ENCODE results near the gene TCEAL5.
"Not testable (repeated sequence)": the region's sequence is repeated elsewhere in the genome, so short reads cannot be mapped to it uniquely, and the experiment has no call there.

Gene TCEAL5

GRCh38 chrX:103276581-103277002 is at the start of gene TCEAL5:
Gene TCEAL5 (minus strand): TSS chrX:103276750. CDS start chrX:103274563, 2,187 bp downstream.
- peak; percentile 29 for DNase-seq

- DNase-seq: no peak
Measured at GRCh38 chrX:103311399-103311780, 34.8 kb upstream of the TCEAL5 start.

- peak; percentile 68 for DNase-seq
Measured at GRCh38 chrX:103310555-103311398, 34.2 kb upstream of the TCEAL5 start, which contains the start of gene BEX2. Gene BEX2 (minus strand): TSS chrX:103310990. CDS start chrX:103309976, 1,014 bp downstream.

- DNase-seq: peak; percentile 4
Measured at GRCh38 chrX:103309860-103310554, 33.5 kb upstream of the TCEAL5 start.

- not testable (repeated sequence) for DNase-seq
Measured at GRCh38 chrX:103305666-103306065, 29.1 kb upstream of the TCEAL5 start.

GRCh38 chrX:103304705-103305104 is 28.2 kb upstream of the TCEAL5 start:
- DNase-seq: no peak

- no peak for DNase-seq
Measured at GRCh38 chrX:103293118-103293517, 16.6 kb upstream of the TCEAL5 start.

GRCh38 chrX:103279624-103280023 is 3.1 kb upstream of the TCEAL5 start:
- no peak for DNase-seq

- no peak for DNase-seq
Measured at GRCh38 chrX:103275947-103276567, 493 bp downstream of the TCEAL5 start.

GRCh38 chrX:103274284-103274683 is 2.3 kb downstream of the TCEAL5 start:
- DNase-seq: no peak

GRCh38 chrX:103258275-103258674 is 18.3 kb downstream of the TCEAL5 start:
- DNase-seq: no peak

GRCh38 chrX:103256651-103257050 is 19.9 kb downstream of the TCEAL5 start:
- DNase-seq: no peak

- peak; percentile 57 for DNase-seq
Measured at GRCh38 chrX:103254921-103255493, 21.5 kb downstream of the TCEAL5 start, which contains the start of gene TCEAL8. Gene TCEAL8 (minus strand): TSS chrX:103255155. CDS start chrX:103253979, 1,176 bp downstream.

GRCh38 chrX:103254171-103254824 is 22.3 kb downstream of the TCEAL5 start:
- DNase-seq: peak; percentile 54

- no peak for DNase-seq
Measured at GRCh38 chrX:103253608-103254007, 22.9 kb downstream of the TCEAL5 start.

- no peak for DNase-seq
Measured at GRCh38 chrX:103250977-103251376, 25.6 kb downstream of the TCEAL5 start.

- DNase-seq: no peak
Measured at GRCh38 chrX:103249805-103250204, 26.7 kb downstream of the TCEAL5 start.

GRCh38 chrX:103248553-103248952 is 28.0 kb downstream of the TCEAL5 start:
- DNase-seq: peak; percentile 0

GRCh38 chrX:103240155-103240554 is 36.4 kb downstream of the TCEAL5 start:
- no peak for DNase-seq

GRCh38 chrX:103236296-103236695 is 40.3 kb downstream of the TCEAL5 start:
- no peak for DNase-seq

- DNase-seq: not testable (repeated sequence)
Measured at GRCh38 chrX:103235608-103236007, 40.9 kb downstream of the TCEAL5 start.

GRCh38 chrX:103234869-103235268 is 41.7 kb downstream of the TCEAL5 start:
- DNase-seq: no peak

All from COR-L47 (cell line).